SK-N-SH (cell line): Measurements from ENCODE around the gene PCDHGB2. TPM values are rescaled to one million over a fixed set of nuclear protein-coding genes. Genes with fewer than 3 reads are reported as not detected.
A peak's percentile ranks its signal among the peaks of the same experiment; 100 is the strongest.

Source experiments
- CTCF ChIA-PET: fragments of 300-600, 350-600 bp; formaldehyde crosslinking; extraction: SDS; loops from one replicate; lab custom pipeline; 2021; lab: Yijun Ruan, JAX
- POLR2A ChIA-PET: fragments of 350-600 bp; sonication (Branson Sonifier 250); formaldehyde crosslinking; extraction: SDS; loops from one replicate; lab custom pipeline; 2020; ENCODE audit warnings: antibody characterized with exemption, inconsistent platforms; lab: Yijun Ruan, JAX
- DNase-seq: peaks from one replicate; pipeline ENCODE4 v3.0.0; 2012
- H2AFZ ChIP-seq: fragments of 200-600 bp; sonication (generic); 2 replicates; pipeline ENCODE4 v1.8.1; 2016; ENCODE audit warnings: antibody characterized with exemption, mild to moderate bottlenecking, low read depth
- H3F3A ChIP-seq: fragments of 200-600 bp; sonication (generic); replicated peaks from 2 replicates; pipeline ENCODE3; 2016; ENCODE audit warnings: antibody characterized with exemption, mild to moderate bottlenecking; ENCODE audit not compliant: insufficient read depth
- H3K27ac ChIP-seq, 2 experiments: fragments of 200-500 bp in 1 of 2; fragments of 200-600 bp in 1 of 2; sonication (Bioruptor generic) in 1 of 2; sonication (generic), shearing (Covaris generic) in 1 of 2; 2 replicates each; pipeline versions ENCODE4 v1.5.1 to v1.6.1; 2014 to 2016; ENCODE audit warnings: low read depth in 2 of 2, inconsistent platforms in 1 of 2, low read length in 1 of 2, mild to moderate bottlenecking in 1 of 2, mixed read lengths in 1 of 2
- H3K27me3 ChIP-seq: fragments of 200-600 bp; sonication (generic), shearing (Covaris generic); 2 replicates; pipeline ENCODE4 v1.6.1; 2016; ENCODE audit warnings: mixed run types; ENCODE audit not compliant: insufficient read depth
- H3K36me3 ChIP-seq, 2 experiments: fragments of 200-500 bp in 1 of 2; fragments of 200-600 bp in 1 of 2; sonication (Bioruptor generic) in 1 of 2; sonication (generic) in 1 of 2; replicated peaks in 1 of 2; 2 replicates each; pipeline versions ENCODE3 to v1.5.1; 2014 to 2016; ENCODE audit warnings: low read length in 1 of 2, mild to moderate bottlenecking in 1 of 2; ENCODE audit not compliant: insufficient read depth in 2 of 2, control insufficient read depth in 1 of 2
- H3K4me1 ChIP-seq, 2 experiments: fragments of 200-500 bp in 1 of 2; fragments of 200-600 bp in 1 of 2; sonication (Bioruptor generic) in 1 of 2; sonication (generic), shearing (Covaris generic) in 1 of 2; 2 replicates each; pipeline versions ENCODE4 v1.5.1 to v1.6.1; 2014 to 2016; ENCODE audit warnings: low read depth in 1 of 2, low read length in 1 of 2, mixed run types in 1 of 2; ENCODE audit not compliant: insufficient read depth in 2 of 2, control insufficient read depth in 1 of 2
- H3K4me2 ChIP-seq: fragments of 200-600 bp; sonication (generic), shearing (Covaris generic); 2 replicates; pipeline ENCODE4 v1.6.1; 2017; ENCODE audit warnings: mixed run types
- H3K4me3 ChIP-seq, 2 experiments: fragments of 200-500 bp in 1 of 2; fragments of 200-600 bp in 1 of 2; sonication (Bioruptor generic) in 1 of 2; sonication (generic), shearing (Covaris generic) in 1 of 2; 2 replicates each; pipeline versions ENCODE4 v1.5.1 to v1.8.1; 2014 to 2016; ENCODE audit warnings: low read depth in 2 of 2, inconsistent platforms in 1 of 2, low read length in 1 of 2, mild to moderate bottlenecking in 1 of 2, mixed read lengths in 1 of 2, moderate library complexity in 1 of 2
- H3K79me2 ChIP-seq: fragments of 200-600 bp; sonication (generic); 2 replicates; pipeline ENCODE4 v1.8.1; 2017; ENCODE audit warnings: mild to moderate bottlenecking; ENCODE audit not compliant: insufficient read depth
- H3K9ac ChIP-seq: fragments of 200-600 bp; sonication (generic); 2 replicates; pipeline ENCODE4 v1.6.1; 2017; ENCODE audit warnings: mixed run types
- H3K9me2 ChIP-seq: fragments of 200-600 bp; sonication (generic); 2 replicates; pipeline ENCODE4 v1.6.1; 2017; ENCODE audit warnings: mixed run types
- H3K9me3 ChIP-seq: fragments of 200-600 bp; sonication (generic); 2 replicates; pipeline ENCODE4 v1.6.1; 2017; ENCODE audit warnings: mixed run types, mild to moderate bottlenecking, moderate library complexity
- H4K20me1 ChIP-seq: fragments of 200-600 bp; sonication (generic); 2 replicates; pipeline ENCODE4 v1.6.1; 2017; ENCODE audit warnings: mild to moderate bottlenecking, mixed run types; ENCODE audit not compliant: insufficient read depth
- EZH2phosphoT487 ChIP-seq: fragments of 200-600 bp; sonication (generic); IDR thresholded peaks from 2 replicates; pipeline ENCODE4 v1.6.1; 2017; ENCODE audit warnings: low read depth, mixed run types, mild to moderate bottlenecking, antibody characterized with exemption, moderate library complexity, borderline replicate concordance
- FOXJ3 ChIP-seq: sonication (generic); formaldehyde crosslinking; IDR thresholded peaks from 2 replicates; pipeline ENCODE4 v1.5.1; 2020; ENCODE audit warnings: mild to moderate bottlenecking, missing genetic modification reagents
- JUND ChIP-seq: IDR thresholded peaks from 2 replicates; pipeline ENCODE4 v1.4.0; 2012
- MAX ChIP-seq: IDR thresholded peaks from 2 replicates; pipeline ENCODE4 v1.4.0; 2012; ENCODE audit warnings: low read depth
- NFIC ChIP-seq: IDR thresholded peaks from 2 replicates; pipeline ENCODE4 v1.4.0; 2012; ENCODE audit warnings: borderline replicate concordance
- PBX3 ChIP-seq: IDR thresholded peaks from 2 replicates; pipeline ENCODE4; 2012
- POLR2AphosphoS5 ChIP-seq: IDR thresholded peaks from 2 replicates; pipeline ENCODE4 v1.6.1; 2012; ENCODE audit warnings: low read depth, low read length
- REST ChIP-seq: IDR thresholded peaks from 2 replicates; pipeline ENCODE4 v1.6.1; 2012; ENCODE audit warnings: mild to moderate bottlenecking, low read depth, low read length, moderate library complexity
- SIN3A ChIP-seq: IDR thresholded peaks from 2 replicates; pipeline ENCODE4 v1.6.1; 2012; ENCODE audit warnings: low read depth, mild to moderate bottlenecking, low read length, moderate library complexity, borderline replicate concordance
- TAF1 ChIP-seq: IDR thresholded peaks from 2 replicates; pipeline ENCODE4 v1.6.1; 2012; ENCODE audit warnings: low read depth, mild to moderate bottlenecking, low read length, moderate library complexity, borderline replicate concordance
- TEAD4 ChIP-seq: IDR thresholded peaks from 2 replicates; pipeline ENCODE4 v1.4.0; 2012; ENCODE audit warnings: mild to moderate bottlenecking, borderline replicate concordance; ENCODE audit not compliant: insufficient read depth
- ZBTB33 ChIP-seq: IDR thresholded peaks from 2 replicates; pipeline ENCODE4 v1.4.0; 2012; ENCODE audit warnings: low read depth, borderline replicate concordance
- WGBS: methylation state at CpG from one replicate; pipeline ENCODE4 v1.1.6; 2017; ENCODE audit warnings: low lambda C conversion rate; 5-methylcytosine and 5-hydroxymethylcytosine counted together
- polyA plus RNA-seq, 3 experiments: library from polyadenylated mRNA; depleted of rRNA; stranded (reverse); fragments of >200 nt; gene quantifications; 2 replicates each; pipeline ENCODE4 v1.2.3, GENCODE V29; 2012

Gene PCDHGB2
- polyA plus RNA-seq, 1 of the 3 experiments (the other 2 are of a cell fraction) = 4.5 TPM

- no peaks in the 10 kb centered on the region for H3K79me2 ChIP-seq
- no peaks in the 10 kb centered on the region; the same call in 1 of the 2 replicates for H3K9me3 ChIP-seq
- no peak overlapping the region for H3K27ac ChIP-seq
- TF ChIP-seq POLR2AphosphoS5 = no peak
- TF ChIP-seq TAF1 = no peak
- no peak for TF ChIP-seq NFIC
- TF ChIP-seq REST = no peak
- TF ChIP-seq MAX = no peak
- TF ChIP-seq SIN3A = no peak
- TF ChIP-seq TEAD4 = no peak
- no peak for TF ChIP-seq EZH2phosphoT487
- TF ChIP-seq JUND = no peak
- TF ChIP-seq PBX3 = no peak
- TF ChIP-seq FOXJ3 (CRISPR knock-in tag) = no peak
- TF ChIP-seq ZBTB33 = no peak
- TF ChIP-seq, all 33 proteins: peak for 0
- H2AFZ ChIP-seq = no peak overlapping the region
- no peaks in the 10 kb centered on the region for H3F3A ChIP-seq
- no peaks in the 10 kb centered on the region for H3K9me2 ChIP-seq
- H3K4me3 ChIP-seq = peak overlapping the region in 1 of 2 experiments; percentile 42; a peak in 3 of 4 replicates
- no peak for DNase-seq
- 0 out of 2 replicates have a peak overlapping the region, but pooled peaks have one; percentile 33 for H3K4me2 ChIP-seq
- H3K9ac ChIP-seq = no peak overlapping the region
- no peaks in the 10 kb centered on the region for H3K27me3 ChIP-seq
- peaks cover 0 to 4% of the 10 kb centered on the region in 2 experiments for H3K36me3 ChIP-seq
- POLR2A ChIA-PET = interaction anchor here (0.7 kb wide), 1 partner anchor 203 kb away, joined by 3 read pairs; no protein-coding TSS in a partner anchor
- H3K4me1 ChIP-seq = no peaks in the 10 kb centered on the region
- CTCF ChIA-PET = interaction anchor here (0.6 to 1.1 kb wide), 5 partner anchors 178 to 203 kb away, joined by 3 to 14 read pairs (median 3); partner anchors contain the start of gene PCDHB16
- no peaks in the 10 kb centered on the region for H4K20me1 ChIP-seq
- WGBS = 54% methylated on average over 14 of the region's 15 CpGs
Observed at GRCh38 chr5:141360685-141361084, 891 bp downstream of the PCDHGB2 start.
